ENCODE results near the gene HTR1D.

The HTR1D gene

GRCh38 chr1:23184212-23184934, 32.9 kb downstream of the HTR1D start:
- peak; percentile 60 for DNase-seq (ENCODE audit: low spot score)

GRCh38 chr1:23179862-23180261, 37.4 kb downstream of the HTR1D start:
- DNase-seq (ENCODE audit: low spot score): no peak

GRCh38 chr1:23178950-23179349, 38.4 kb downstream of the HTR1D start:
- DNase-seq (ENCODE audit: low spot score): no peak

GRCh38 chr1:23178414-23178813, 38.9 kb downstream of the HTR1D start:
- no peak for DNase-seq (ENCODE audit: low spot score)

GRCh38 chr1:23177438-23178380, 39.6 kb downstream of the HTR1D start:
- peak; percentile 63 for DNase-seq (ENCODE audit: low spot score)

GRCh38 chr1:23177031-23177430, 40.3 kb downstream of the HTR1D start:
- no peak for DNase-seq (ENCODE audit: low spot score)

GRCh38 chr1:23174426-23175110, 42.7 kb downstream of the HTR1D start:
- DNase-seq (ENCODE audit: low spot score): no peak

- DNase-seq (ENCODE audit: low spot score): no peak
Measured at GRCh38 chr1:23171181-23171755, 46.0 kb downstream of the HTR1D start.

- peak; percentile 55 for DNase-seq (ENCODE audit: low spot score)
Measured at GRCh38 chr1:23169727-23170335, 47.5 kb downstream of the HTR1D start.

GRCh38 chr1:23169195-23169575, 48.1 kb downstream of the HTR1D start:
- DNase-seq (ENCODE audit: low spot score): no peak

- peak; percentile 77 for DNase-seq (ENCODE audit: low spot score)
Measured at GRCh38 chr1:23168445-23169194, 48.7 kb downstream of the HTR1D start, which contains the start of gene LUZP1. Gene LUZP1 (minus strand): TSS chr1:23168856.

- no peak for DNase-seq (ENCODE audit: low spot score)
Measured at GRCh38 chr1:23168079-23168444, 49.2 kb downstream of the HTR1D start.

GRCh38 chr1:23167353-23168078, 49.8 kb downstream of the HTR1D start:
- peak; percentile 45 for DNase-seq (ENCODE audit: low spot score)

- DNase-seq (ENCODE audit: low spot score): no peak
Measured at GRCh38 chr1:23166854-23167253, 50.4 kb downstream of the HTR1D start.

- DNase-seq (ENCODE audit: low spot score): no peak
Measured at GRCh38 chr1:23163395-23163794, 53.9 kb downstream of the HTR1D start.

GRCh38 chr1:23159963-23160877, 57.1 kb downstream of the HTR1D start:
- no peak for DNase-seq (ENCODE audit: low spot score)

- no peak for DNase-seq (ENCODE audit: low spot score)
Measured at GRCh38 chr1:23156940-23157339, 60.4 kb downstream of the HTR1D start.

GRCh38 chr1:23152966-23153684, 64.2 kb downstream of the HTR1D start:
- DNase-seq (ENCODE audit: low spot score): no peak

GRCh38 chr1:23150742-23151141, 66.6 kb downstream of the HTR1D start:
- DNase-seq (ENCODE audit: low spot score): no peak

All from HuH-7 (cell line).